Posterior vena cava (tissue), 2 donors: ENCODE measurements around the gene CABP1. TPM values are rescaled to one million over a fixed set of nuclear protein-coding genes. Genes with fewer than 3 reads are reported as not detected.

Experiments
- DNase-seq: peaks from one replicate; pipeline ENCODE4 v3.0.0-alpha.2; 2020; ENCODE audit warnings: low spot score
- intact Hi-C, 2 donors: fragments of 100-400 bp; cut with DNase I; formaldehyde crosslinking; loops; one replicate each; pipeline versions ENCODE4 v1.14.1 to v1.14.2; 2022 to 2023
- total RNA-seq, 2 donors: library from RNA; stranded (reverse); fragmentation: NEBNext Ultra II Directional; extraction: Animal tissue kit (Norgen Biotek cat#: 25700); gene quantifications; one replicate each; pipeline ENCODE4 v1.2.1, GENCODE V29; 2021
- donor health status: DM: yes; HTN: yes; CAD: no.
- donor health status: DM: yes; HTN: yes; CAD: no.

CABP1 gene
- total RNA-seq, 2 donors from 2014 or later, result 3.3 to 5.5 TPM

- intact Hi-C loops, result loop anchor here (2.0 to 5.0 kb wide), 4 partner anchors 24 to 129 kb away; partner anchors contain the start of genes MLEC (in 1 of the 2) and POP5 (in 1 of the 2)
- DNase-seq, result no peak
Observed at GRCh38 chr12:120710805-120711296, 70.4 kb downstream of the CABP1 start.

- DNase-seq, result no peak
- intact Hi-C loops, result loop anchor here (2.0 to 5.0 kb wide), 4 partner anchors 25 to 129 kb away; partner anchors contain the start of genes MLEC (in 1 of the 2) and POP5 (in 1 of the 2)
Observed at GRCh38 chr12:120711411-120711810, 71.0 kb downstream of the CABP1 start.

GRCh38 chr12:120712610-120713009 lies 72.2 kb downstream of the CABP1 start:
- no peak for DNase-seq
- intact Hi-C loops, result loop anchor here (5.0 kb wide), 3 partner anchors 65 to 130 kb away; partner anchors contain the start of gene POP5 (in 1 of the 2)

GRCh38 chr12:120713861-120714482 lies 73.5 kb downstream of the CABP1 start:
- DNase-seq, result no peak
- intact Hi-C loops, result loop anchor here (5.0 kb wide), 3 partner anchors 67 to 132 kb away; partner anchors contain the start of gene POP5 (in 1 of the 2)

Other genes with a start within 250 kb of the CABP1 start
- gene COX6A1, start 202.5 kb upstream of the CABP1 start, total RNA-seq, result 100 to 1,000 TPM; 244 to 261 TPM
- gene TRIAP1, start 194.2 kb upstream of the CABP1 start, total RNA-seq, result 10 to 100 TPM; 13.9 to 15.7 TPM
- gene GATC, start 194.2 kb upstream of the CABP1 start, total RNA-seq, result 10 to 100 TPM; 11.7 to 16.2 TPM
- gene SRSF9, start 170.9 kb upstream of the CABP1 start, total RNA-seq, result 10 to 100 TPM; 83.5 to 84.4 TPM
- 100 to 1,000 TPM; 221 to 343 TPM for gene DYNLL1, start 144.5 kb upstream of the CABP1 start, total RNA-seq
- 10 to 100 TPM; 15.7 to 21.5 TPM for gene COQ5, start 111.5 kb upstream of the CABP1 start, total RNA-seq
- 100 to 1,000 TPM; 219 to 226 TPM for gene RNF10, start 106.3 kb upstream of the CABP1 start, total RNA-seq
- gene POP5, start 59.2 kb upstream of the CABP1 start, total RNA-seq, result 10 to 100 TPM; 19.6 to 28.9 TPM
- 100 to 1,000 TPM in 1 of 2 donors, 10 to 100 TPM in 1; 92.5 to 132 TPM for gene MLEC, start 46.5 kb downstream of the CABP1 start, total RNA-seq
- gene UNC119B, start 69.8 kb downstream of the CABP1 start, total RNA-seq, result 10 to 100 TPM; 20.6 to 21.3 TPM
- 10 to 100 TPM; 12.3 to 15.7 TPM for gene ACADS, start 85.2 kb downstream of the CABP1 start, total RNA-seq